PC-9 (cell line): Measurements from ENCODE around the gene ADIRF. TPM values are rescaled to one million over a fixed set of nuclear protein-coding genes. Genes with fewer than 3 reads are reported as not detected.
A peak's percentile ranks its signal among the peaks of the same experiment; 100 is the strongest.
"Not testable (repeated sequence)": the region's sequence is repeated elsewhere in the genome, so short reads cannot be mapped to it uniquely, and the experiment has no call there.

Source experiments
- BruUV-seq: library from RNA; stranded (reverse); fragments of 400-500 nt; replicated peaks from 2 replicates; lab custom pipeline; 2021; lab: Mats Ljungman, UMichigan
- CTCF ChIA-PET: fragments of 300-600 bp; sonication (Branson Sonifier 250); formaldehyde crosslinking; loops from one replicate; lab custom pipeline; 2022; ENCODE audit warnings: antibody characterized with exemption; lab: Charles Lee
- POLR2A ChIA-PET: fragments of 300-600 bp; sonication (Branson Sonifier 250); formaldehyde crosslinking; loops from one replicate; lab custom pipeline; 2022; ENCODE audit warnings: antibody characterized with exemption; ENCODE audit not compliant: unreplicated experiment; lab: Charles Lee
- DNase-seq, 2 experiments: peaks; one replicate each; pipeline versions ENCODE4 v3.0.0 to v3.0.0-alpha.2; 2015 to 2022; ENCODE audit warnings: mixed read lengths in 1 of 2
- H2AFZ ChIP-seq: fragments of 200-600 bp; sonication (generic); 2 replicates; pipeline ENCODE4 v1.8.1; 2017; ENCODE audit warnings: antibody characterized with exemption
- H3F3A ChIP-seq: fragments of 200-600 bp; sonication (generic); 2 replicates; pipeline ENCODE4 v1.8.1; 2017; ENCODE audit warnings: antibody characterized with exemption, mild to moderate bottlenecking, low read depth; ENCODE audit not compliant: insufficient read depth
- H3K27ac ChIP-seq: fragments of 200-600 bp; sonication (generic); 2 replicates; pipeline ENCODE4 v1.6.1; 2016; ENCODE audit warnings: mixed run types
- H3K27me3 ChIP-seq: fragments of 200-600 bp; sonication (generic); 2 replicates; pipeline ENCODE4 v1.6.1; 2016; ENCODE audit warnings: low read depth, mixed run types; ENCODE audit not compliant: insufficient read depth
- H3K36me3 ChIP-seq: fragments of 200-600 bp; sonication (generic); 2 replicates; pipeline ENCODE4 v1.6.1; 2016; ENCODE audit warnings: low read depth, mixed run types
- H3K4me1 ChIP-seq: fragments of 200-600 bp; sonication (generic); replicated peaks from 2 replicates; pipeline ENCODE4 v1.6.1; 2016; ENCODE audit warnings: mixed run types; ENCODE audit not compliant: insufficient read depth
- H3K4me2 ChIP-seq: fragments of 200-600 bp; sonication (generic); 2 replicates; pipeline ENCODE4 v1.6.1; 2017; ENCODE audit warnings: mixed run types
- H3K4me3 ChIP-seq: fragments of 200-600 bp; sonication (generic); 2 replicates; pipeline ENCODE4 v1.6.1; 2016; ENCODE audit warnings: mixed run types
- H3K79me2 ChIP-seq: fragments of 200-600 bp; sonication (generic); 2 replicates; pipeline ENCODE4 v1.6.1; 2017; ENCODE audit warnings: low read depth, mixed run types
- H3K9me2 ChIP-seq: fragments of 200-600 bp; sonication (generic); 2 replicates; pipeline ENCODE4 v1.8.1; 2017; ENCODE audit warnings: mild to moderate bottlenecking; ENCODE audit not compliant: insufficient read depth
- H3K9me3 ChIP-seq: fragments of 200-600 bp; sonication (generic); 2 replicates; pipeline ENCODE4 v1.8.1; 2016; ENCODE audit warnings: low read depth; ENCODE audit not compliant: insufficient read depth
- H4K20me1 ChIP-seq: fragments of 200-600 bp; sonication (generic); 2 replicates; pipeline ENCODE4 v1.8.1; 2017; ENCODE audit not compliant: insufficient read depth
- CTCF ChIP-seq: fragments of 200-600 bp; sonication (generic); conservative IDR thresholded peaks from 2 replicates; pipeline ENCODE4 v1.6.1; 2017; ENCODE audit warnings: mixed run types, antibody characterized with exemption, mild to moderate bottlenecking, moderate library complexity
- EZH2 ChIP-seq: fragments of 200-600 bp; sonication (generic); IDR thresholded peaks from 2 replicates; pipeline ENCODE4 v1.8.0; 2017; ENCODE audit warnings: antibody characterized with exemption, low read depth
- intact Hi-C: fragments of 100-400 bp; cut with micrococcal nuclease; formaldehyde crosslinking; loops from one replicate; pipeline ENCODE4 v1.10.0; 2022; ENCODE audit not compliant: unreplicated experiment
- total RNA-seq: library from RNA; stranded (reverse); gene quantifications from 2 replicates; pipeline ENCODE4 v1.2.3, GENCODE V29; 2021

The ADIRF gene
- total RNA-seq, 1 experiment from 2014 or later = 51.0 TPM

- no peak overlapping the region for H3K4me2 ChIP-seq
- H3K27me3 ChIP-seq = no peaks in the 10 kb centered on the region
- peaks cover 16% of the 10 kb centered on the region for H3F3A ChIP-seq
- H3K36me3 ChIP-seq = no peaks in the 10 kb centered on the region
- H3K4me1 ChIP-seq = peaks cover 41% of the 10 kb centered on the region
- no TSS peak for BruUV-seq
- no peaks in the 10 kb centered on the region for H3K9me2 ChIP-seq
- peak overlapping the region; percentile 58 for H3K27ac ChIP-seq
- no peaks in the 10 kb centered on the region for H4K20me1 ChIP-seq
- CTCF ChIA-PET = no interaction called here
- intact Hi-C loops = no loop called here
- H3K4me3 ChIP-seq = no peak overlapping the region
- DNase-seq = no peak
- H3K79me2 ChIP-seq = no peaks in the 10 kb centered on the region
- no peak overlapping the region for H2AFZ ChIP-seq
- no peak for TF ChIP-seq EZH2
- no peak for TF ChIP-seq CTCF
- POLR2A ChIA-PET = no interaction called here
- no peaks in the 10 kb centered on the region for H3K9me3 ChIP-seq
Measured at GRCh38 chr10:86979296-86979818, 11.1 kb downstream of the ADIRF start.

DNA sequence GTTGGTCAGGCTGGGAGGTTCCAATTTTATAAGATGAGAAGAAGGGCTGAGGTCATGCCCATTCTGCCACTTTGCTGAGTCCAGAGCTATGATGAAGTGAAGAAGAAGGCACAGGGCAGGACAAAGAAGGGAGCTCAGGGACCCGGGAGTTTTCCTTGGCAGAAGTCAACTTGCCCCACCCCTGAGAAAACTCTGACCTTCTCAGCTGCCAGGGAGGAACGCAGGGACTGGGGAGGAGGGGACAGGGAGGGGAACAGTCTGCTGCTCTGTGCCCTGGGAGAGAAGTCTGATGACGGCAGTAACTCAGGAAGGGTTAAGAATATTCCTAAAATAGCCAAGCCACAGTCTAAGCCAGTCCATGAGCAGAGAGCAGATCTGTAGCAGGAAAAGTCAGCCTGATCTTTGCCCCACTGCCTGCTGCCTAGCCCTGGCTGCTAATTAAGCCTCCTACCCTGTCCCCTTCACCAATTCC, 11.7 kb downstream of the ADIRF start:
- Histone ChIP-seq H3K4me2 (peak overlapping the region; percentile 23; the same call in 1 of the 2 replicates), H3F3A (peaks cover 10% of the 10 kb centered on the region), H2AFZ (no peak overlapping the region), H3K27ac (no peak overlapping the region), H3K79me2 (no peaks in the 10 kb centered on the region), H3K4me3 (no peak overlapping the region), H3K36me3 (no peaks in the 10 kb centered on the region), H3K27me3 (no peaks in the 10 kb centered on the region), H4K20me1 (no peaks in the 10 kb centered on the region), H3K9me3 (no peaks in the 10 kb centered on the region), H3K9me2 (no peaks in the 10 kb centered on the region), H3K4me1 (peaks cover 34% of the 10 kb centered on the region)
- CTCF ChIA-PET = no interaction called here
- BruUV-seq = no TSS peak
- TF ChIP-seq EZH2 (no peak), CTCF (no peak)
- DNase-seq = no peak
- POLR2A ChIA-PET = no interaction called here
- intact Hi-C loops = no loop called here

DNA sequence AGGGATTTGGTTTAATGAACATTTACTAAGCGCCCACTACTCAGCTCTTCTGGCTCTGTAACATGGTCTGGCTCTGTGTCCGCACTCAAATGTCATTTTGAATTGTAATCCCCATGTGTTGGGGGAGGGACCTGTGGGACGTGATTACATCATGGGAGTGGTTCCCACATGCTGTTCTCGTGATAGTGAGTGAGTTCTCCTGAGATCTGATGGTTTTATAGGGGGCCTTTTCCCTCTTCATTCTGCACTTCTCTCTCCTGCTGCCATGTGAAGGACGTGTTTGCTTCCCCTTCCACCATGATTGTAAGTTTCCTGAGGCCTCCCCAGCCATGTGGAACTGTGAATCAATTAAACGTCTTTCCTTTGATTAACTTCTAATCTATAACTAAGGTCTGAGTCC, 12.7 kb downstream of the ADIRF start:
- H3F3A ChIP-seq = peaks cover 10% of the 10 kb centered on the region; the same call in 1 of the 2 replicates
- DNase-seq, intact Hi-C loops, H3K9me3 ChIP-seq, H2AFZ ChIP-seq, H4K20me1 ChIP-seq, H3K36me3 ChIP-seq, POLR2A ChIA-PET, H3K79me2 ChIP-seq, H3K27ac ChIP-seq, H3K9me2 ChIP-seq, BruUV-seq, H3K4me3 ChIP-seq, H3K4me2 ChIP-seq, CTCF ChIA-PET, H3K27me3 ChIP-seq: not testable (repeated sequence)
- peaks cover 33% of the 10 kb centered on the region for H3K4me1 ChIP-seq

DNA sequence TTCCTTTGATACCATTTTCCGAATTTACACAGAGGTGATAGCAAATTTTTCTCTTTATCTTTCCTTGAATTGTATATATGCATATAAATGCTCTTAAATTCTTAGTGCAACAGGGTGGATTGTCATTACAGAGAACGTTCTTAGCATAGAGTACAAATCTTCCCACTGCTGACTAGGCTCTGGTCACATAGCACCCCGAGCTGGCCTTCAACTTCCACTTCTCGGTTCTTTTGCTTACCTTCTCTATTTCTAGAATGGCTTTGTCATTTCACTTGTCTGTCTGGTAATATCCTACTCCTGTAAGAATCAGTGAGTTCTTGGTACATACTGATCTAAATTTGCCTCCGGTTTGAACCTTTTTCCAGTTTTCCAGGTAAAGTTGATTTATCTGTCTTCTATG, 13.4 kb downstream of the ADIRF start:
- CTCF ChIA-PET = no interaction called here
- no TSS peak for BruUV-seq
- POLR2A ChIA-PET = no interaction called here

DNA sequence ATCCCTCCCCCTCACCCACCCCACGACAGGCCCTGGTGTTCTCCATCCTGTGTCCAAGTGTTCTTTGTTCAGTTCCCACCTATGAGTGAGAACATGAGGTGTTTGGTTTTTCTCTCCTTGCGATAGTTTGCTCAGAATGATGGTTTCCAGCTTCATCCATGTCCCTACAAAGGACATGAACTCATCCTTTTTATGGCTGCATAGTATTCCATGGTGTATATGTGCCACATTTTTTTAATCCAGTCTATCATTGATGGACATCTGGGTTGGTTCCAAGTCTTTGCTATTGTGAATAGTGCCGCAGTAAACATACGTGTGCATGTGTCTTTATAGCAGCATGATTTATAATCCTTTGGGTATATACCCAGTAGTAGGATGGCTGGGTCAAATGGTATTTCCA, 16.2 kb downstream of the ADIRF start:
- H4K20me1 ChIP-seq, DNase-seq, H3K4me1 ChIP-seq, H3K79me2 ChIP-seq, H3K4me3 ChIP-seq, intact Hi-C loops, H3F3A ChIP-seq, CTCF ChIA-PET, H3K9me3 ChIP-seq, H3K27me3 ChIP-seq, H2AFZ ChIP-seq, POLR2A ChIA-PET, H3K9me2 ChIP-seq, BruUV-seq, H3K27ac ChIP-seq, H3K36me3 ChIP-seq, H3K4me2 ChIP-seq: not testable (repeated sequence)

More for the DNA sequence above, 13.4 kb downstream of the ADIRF start:
- Histone ChIP-seq H4K20me1 (no peaks in the 10 kb centered on the region), H3K4me1 (peaks cover 33% of the 10 kb centered on the region), H2AFZ (no peak overlapping the region), H3K4me2 (no peak overlapping the region), H3K4me3 (no peak overlapping the region), H3K9me2 (no peaks in the 10 kb centered on the region), H3F3A (peaks cover 10% of the 10 kb centered on the region; the same call in 1 of the 2 replicates), H3K27ac (no peak overlapping the region), H3K27me3 (no peaks in the 10 kb centered on the region), H3K36me3 (no peaks in the 10 kb centered on the region), H3K79me2 (no peaks in the 10 kb centered on the region), H3K9me3 (no peaks in the 10 kb centered on the region)
- TF ChIP-seq CTCF (no peak), EZH2 (no peak)
- no peak for DNase-seq
- intact Hi-C loops = no loop called here
